WI38 (cell line): ENCODE data around the gene XAB2.

ENCODE experiments used
- H3K4me3 ChIP-seq: 2 replicates; pipeline ENCODE4 v1.5.1; 2011; ENCODE audit warnings: low read depth, mild to moderate bottlenecking, control low read depth, low read length
- CTCF ChIP-seq: IDR thresholded peaks from 2 replicates; pipeline ENCODE4 v1.5.1; 2012; ENCODE audit warnings: low read depth, mild to moderate bottlenecking, control low read depth, low read length

Gene XAB2

GRCh38 chr19:7622933-7623685 lies 6.2 kb downstream of the XAB2 start:
- TF ChIP-seq CTCF = no peak
- no peak overlapping the region for H3K4me3 ChIP-seq

- H3K4me3 ChIP-seq = no peak overlapping the region
- no peak for TF ChIP-seq CTCF
Measured at GRCh38 chr19:7620442-7621412, 8.6 kb downstream of the XAB2 start.

- no peak for TF ChIP-seq CTCF
- H3K4me3 ChIP-seq = no peak overlapping the region
Measured at GRCh38 chr19:7619671-7620441, 9.5 kb downstream of the XAB2 start.

- no peak for TF ChIP-seq CTCF
Measured at GRCh38 chr19:7618771-7619510, 10.4 kb downstream of the XAB2 start.

GRCh38 chr19:7618348-7618747 lies 11.0 kb downstream of the XAB2 start:
- TF ChIP-seq CTCF = no peak
- H3K4me3 ChIP-seq = no peak overlapping the region

More at GRCh38 chr19:7618771-7619510, 10.4 kb downstream of the XAB2 start:
- H3K4me3 ChIP-seq = no peak overlapping the region

- H3K4me3 ChIP-seq = no peak overlapping the region
- no peak for TF ChIP-seq CTCF
Measured at GRCh38 chr19:7617735-7618134, 11.6 kb downstream of the XAB2 start.
